Measurements from ENCODE around the gene PCK1.

The PCK1 gene

GRCh38 chr20:57577679-57578475 lies 17.0 kb downstream of the PCK1 start:
- no peak for DNase-seq

DNA sequence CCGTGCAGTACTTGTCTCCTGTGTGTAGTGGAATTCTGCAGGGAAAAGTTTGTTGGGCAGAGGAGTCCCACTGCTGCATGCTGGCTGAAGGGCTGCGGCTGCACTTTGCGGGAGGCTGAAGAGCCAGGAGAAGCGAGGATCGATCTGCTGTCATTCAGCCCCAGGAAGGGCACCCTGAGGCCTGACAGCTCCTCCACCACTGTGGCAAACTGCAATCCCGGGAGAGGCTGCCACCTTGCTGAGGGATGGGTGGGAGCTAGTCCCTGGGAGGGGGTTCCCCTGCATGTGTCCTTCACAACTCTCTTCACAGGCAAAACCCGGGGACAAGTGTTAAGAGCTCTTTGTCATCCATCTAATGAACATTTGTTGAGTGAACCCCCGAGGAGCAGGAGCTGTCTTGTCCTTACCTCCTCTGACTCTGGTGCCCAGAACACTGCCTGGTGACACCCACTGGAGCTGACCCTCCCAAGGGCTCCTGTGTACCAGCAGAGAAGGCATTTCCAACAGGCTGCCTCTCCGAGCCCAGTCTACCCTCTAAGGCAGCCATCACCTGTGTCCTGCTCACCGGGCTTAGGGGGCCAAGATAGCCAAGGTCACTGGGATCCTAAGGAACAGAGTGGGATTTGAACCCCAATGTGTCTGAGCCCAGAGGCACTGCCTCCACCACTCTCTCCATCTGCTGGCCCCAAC lies 17.7 kb downstream of the PCK1 start:
- DNase-seq = no peak

GRCh38 chr20:57579331-57579897 lies 18.5 kb downstream of the PCK1 start:
- DNase-seq = no peak

- no peak for DNase-seq
These were observed 19.1 kb downstream of the PCK1 start for GRCh38 chr20:57579898-57580447.

- no peak for DNase-seq
These were observed 19.7 kb downstream of the PCK1 start for GRCh38 chr20:57580478-57581201.

DNA sequence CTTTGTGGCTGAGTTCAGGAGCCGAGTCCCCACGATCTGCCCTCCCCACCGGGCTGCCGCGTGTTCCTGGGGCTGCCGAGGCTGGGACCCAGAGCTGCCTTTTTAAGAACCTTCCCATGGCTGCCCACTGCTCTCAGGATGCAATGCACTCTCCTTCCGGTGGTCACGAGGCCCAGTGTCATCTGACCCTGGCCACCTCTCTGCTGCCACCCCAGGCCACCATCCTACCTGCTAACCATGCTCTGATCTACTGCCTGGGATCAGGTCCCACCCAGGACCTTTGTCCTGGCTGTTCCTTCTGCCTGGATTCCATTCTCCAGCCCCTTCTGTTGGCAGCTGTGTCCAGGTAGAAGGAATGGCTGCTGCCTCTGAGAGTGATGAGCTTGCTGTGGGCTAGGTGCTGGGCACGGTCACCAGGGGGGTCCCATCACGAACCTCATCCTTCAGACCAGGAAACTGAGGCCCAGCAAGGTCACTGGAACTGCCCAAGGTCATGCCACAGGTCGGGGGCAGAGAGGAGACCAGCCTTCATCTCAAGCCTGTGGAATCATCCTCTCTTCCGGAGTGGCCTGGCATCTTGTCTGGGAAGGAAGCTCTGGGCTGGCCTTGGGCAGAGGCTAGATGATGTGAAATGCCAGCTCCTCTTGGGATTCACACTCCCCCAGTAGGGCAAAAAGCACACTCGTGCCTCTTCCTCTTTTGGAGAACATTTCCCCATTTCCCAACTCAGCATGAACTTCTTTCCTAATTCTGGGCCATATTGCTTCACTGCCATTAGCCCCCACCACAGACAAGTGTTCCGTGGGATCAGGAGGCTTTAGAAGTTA lies 20.5 kb downstream of the PCK1 start:
- DNase-seq = no peak

- DNase-seq = no peak
These were observed 21.1 kb downstream of the PCK1 start for GRCh38 chr20:57582029-57582378.

DNA sequence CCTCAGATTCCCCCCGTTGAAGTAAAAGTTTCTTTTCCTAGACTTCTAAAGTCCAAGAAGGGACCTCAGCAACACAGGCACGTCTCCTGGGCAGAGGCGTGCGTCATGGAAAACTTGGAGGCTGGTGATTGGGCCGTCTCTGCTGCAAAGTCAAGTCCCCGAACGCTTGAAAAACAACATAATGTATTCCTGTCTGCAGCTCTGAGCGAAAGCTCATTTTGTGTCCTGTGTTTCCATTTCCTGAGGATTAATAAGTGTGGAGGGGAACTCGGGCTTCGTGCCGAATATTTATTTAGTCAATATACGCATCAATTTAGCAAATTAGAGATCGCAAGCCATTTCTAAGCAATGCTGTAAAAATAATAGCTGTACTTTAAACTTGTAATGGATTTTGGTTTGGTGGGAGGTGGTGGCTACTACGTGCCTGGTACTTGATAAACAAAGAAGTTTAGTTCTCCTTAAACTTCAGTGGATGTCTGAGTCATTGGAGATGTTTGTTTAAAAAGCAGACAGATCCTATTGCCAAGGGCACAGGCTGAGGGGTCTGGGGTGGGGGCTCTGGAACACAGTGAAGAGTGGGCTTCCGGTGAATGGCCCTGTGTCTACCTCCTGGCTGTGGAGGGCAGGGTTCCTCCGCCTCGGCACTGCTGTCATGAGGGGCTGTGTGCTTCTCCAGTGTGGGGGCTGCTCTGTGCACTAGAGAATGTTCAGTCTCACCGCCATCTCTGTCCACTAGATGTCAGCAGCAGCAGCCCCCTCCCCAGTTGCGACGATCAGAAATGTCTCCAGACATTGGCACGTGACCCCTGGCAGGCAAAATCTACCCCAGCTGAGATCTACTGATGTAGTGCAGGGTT lies 21.8 kb downstream of the PCK1 start:
- DNase-seq = peak in 1 of 2 experiments; percentile 37

DNA sequence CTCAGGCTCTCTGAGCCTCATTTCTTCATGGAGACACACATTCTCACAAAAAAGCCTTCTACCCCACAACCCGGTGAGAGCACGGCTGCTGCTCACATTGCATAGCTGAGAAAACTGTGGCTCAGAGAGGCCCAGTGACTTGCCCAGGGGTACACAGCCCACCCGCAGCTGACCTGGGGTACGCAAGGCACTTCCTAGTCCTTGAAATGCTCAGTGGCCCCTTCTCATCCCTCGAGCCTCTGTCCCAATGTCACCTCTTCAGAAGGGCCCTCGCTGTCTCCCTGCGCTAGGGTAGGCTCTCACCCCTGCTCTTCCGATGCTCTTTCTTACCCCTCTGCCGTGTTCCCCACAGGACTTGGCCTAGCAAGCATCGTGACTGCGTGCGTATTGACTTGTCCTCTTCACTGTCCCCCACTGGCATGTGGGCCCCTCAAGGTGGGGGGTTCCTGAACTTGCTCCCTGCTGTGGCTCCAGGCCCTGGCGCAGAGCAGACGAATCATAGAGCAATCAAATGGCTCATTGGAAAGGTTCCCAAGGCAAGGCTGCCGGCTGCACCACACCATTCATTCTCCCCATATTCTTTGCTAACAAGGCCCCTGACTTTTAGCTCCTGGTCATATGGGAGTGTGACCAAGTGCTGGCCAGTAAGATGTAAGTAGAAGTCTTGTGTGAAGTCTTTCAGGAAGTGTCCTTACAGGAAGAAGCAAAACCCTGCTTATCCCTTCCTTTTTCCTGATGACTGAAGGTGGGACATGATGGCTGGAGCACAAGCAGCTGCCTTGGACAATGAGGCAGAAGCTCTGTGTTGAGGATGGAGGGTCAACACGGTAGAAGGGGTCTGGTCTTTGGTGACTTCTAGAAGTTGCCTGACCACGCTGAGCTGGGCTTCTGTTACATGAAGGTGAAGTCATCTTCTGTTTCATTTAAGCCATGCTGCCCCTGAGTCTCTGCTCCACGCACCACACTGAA lies 22.7 kb downstream of the PCK1 start:
- no peak for DNase-seq

- DNase-seq = no peak
These were observed 24.0 kb downstream of the PCK1 start for GRCh38 chr20:57584768-57585461.

GRCh38 chr20:57585466-57586213 lies 24.7 kb downstream of the PCK1 start:
- no peak for DNase-seq

DNA sequence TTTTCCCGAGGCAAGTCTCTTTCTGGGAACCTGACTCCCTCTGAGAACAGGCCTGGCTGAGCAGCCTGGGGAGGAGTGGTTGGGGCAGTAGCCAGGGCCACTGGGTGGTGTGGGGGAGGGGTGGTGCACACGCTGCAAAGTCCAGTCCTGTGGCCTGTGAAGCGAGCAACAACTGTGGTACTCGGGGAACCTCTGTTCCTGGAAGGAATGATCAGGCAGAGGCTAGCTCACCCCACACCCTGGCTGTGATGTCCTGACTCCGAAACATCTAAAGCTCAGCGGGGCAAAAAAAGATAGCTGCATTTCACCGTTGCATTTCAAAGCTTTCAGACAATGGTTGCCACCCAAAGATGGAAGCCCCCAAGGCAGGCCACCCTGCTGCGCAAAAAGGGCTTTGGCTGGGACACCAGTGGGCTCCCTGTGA lies 25.5 kb downstream of the PCK1 start:
- DNase-seq = no peak

- no peak for DNase-seq
These were observed 26.0 kb downstream of the PCK1 start for GRCh38 chr20:57586943-57587277.

DNA sequence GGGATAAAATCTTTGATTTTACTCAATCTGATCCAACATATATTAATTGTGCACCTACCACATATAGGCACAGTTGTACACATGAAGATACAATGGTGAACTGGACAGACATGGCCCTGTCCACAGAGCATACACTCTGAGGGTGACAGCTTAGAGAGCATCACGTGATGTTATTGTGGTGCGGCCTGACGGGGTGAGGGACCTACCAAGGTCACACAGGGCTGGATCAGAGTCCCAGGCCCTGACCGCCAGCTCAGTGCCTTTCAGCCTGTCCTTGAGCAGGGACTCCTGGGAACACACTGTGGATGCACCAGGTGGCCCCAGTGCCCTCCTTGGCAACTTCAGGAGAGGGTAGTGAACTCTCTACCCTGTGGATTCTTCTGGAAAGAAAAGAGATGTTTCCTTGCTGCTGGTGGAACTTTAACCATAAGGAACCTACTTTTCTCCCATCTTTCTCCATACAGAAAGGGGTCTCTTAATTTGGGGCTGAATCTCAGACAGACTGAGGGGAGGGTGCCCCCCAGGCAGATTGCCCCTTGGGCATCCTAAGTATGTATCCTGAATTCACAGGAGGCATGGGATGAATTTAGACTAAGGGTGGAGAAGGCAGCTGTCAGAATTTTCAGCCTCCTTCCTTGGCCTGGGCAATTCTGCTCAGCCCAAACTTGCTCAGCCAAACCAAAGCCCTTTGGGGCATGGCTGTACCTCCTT lies 26.5 kb downstream of the PCK1 start:
- no peak for DNase-seq

DNA sequence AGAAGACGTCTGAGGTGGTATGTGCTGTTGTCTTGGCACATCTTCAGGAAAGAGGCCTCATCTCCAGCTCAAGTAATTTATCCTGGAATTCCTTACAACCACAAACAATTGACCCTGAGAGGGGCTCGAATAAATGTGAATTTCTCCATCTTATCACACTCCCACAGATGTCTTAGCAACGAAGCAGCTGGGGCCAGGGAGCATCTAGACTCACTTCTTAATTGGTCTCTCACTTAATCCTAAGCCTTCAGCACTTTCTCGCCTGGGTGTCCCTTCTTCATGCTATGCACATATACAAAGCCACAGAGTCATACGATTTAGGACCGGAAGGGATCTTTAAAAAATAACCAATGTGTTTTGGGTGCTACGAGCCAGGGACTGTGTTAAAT lies 27.1 kb downstream of the PCK1 start:
- no peak for DNase-seq

GRCh38 chr20:57588596-57588995 lies 27.7 kb downstream of the PCK1 start:
- no peak for DNase-seq

GRCh38 chr20:57589123-57589727 lies 28.3 kb downstream of the PCK1 start:
- no peak for DNase-seq

All from NCI-H524 (cell line).